Stimulated activated CD4-positive, alpha-beta T cell treated with anti-CD3 and anti-CD28 coated beads, TNF-alpha, amount 100 ng/mL, for 1 hour (primary cell): ENCODE results near the gene WDR83.
"Not testable (repeated sequence)": the region's sequence is repeated elsewhere in the genome, so short reads cannot be mapped to it uniquely, and the experiment has no call there.

Source experiments
- DNase-seq, 3 donors: peaks; one replicate each; pipeline ENCODE4 v3.0.0-alpha.2; 2020; ENCODE audit warnings: low read depth in 3 of 3, low spot score in 1 of 3

WDR83 gene

DNA sequence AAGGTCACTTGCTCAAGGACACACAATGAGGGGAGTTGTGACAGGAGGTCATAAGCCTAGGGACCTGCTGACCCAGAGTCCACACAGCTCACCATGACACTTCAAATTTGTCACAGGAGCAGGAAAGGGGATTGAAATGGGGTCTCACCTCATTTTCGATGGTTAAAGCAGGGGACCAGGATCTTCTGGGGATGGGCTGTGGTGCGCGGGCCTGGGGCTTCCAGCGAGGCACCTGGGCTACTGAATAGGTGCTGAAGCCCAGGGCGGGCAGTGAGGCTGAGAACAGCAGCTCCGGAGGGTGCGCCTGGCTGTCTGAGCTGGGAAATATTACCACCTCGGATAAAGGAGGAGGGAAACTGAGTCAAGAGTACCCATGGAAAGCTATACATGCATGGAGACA lies 11.1 kb upstream of the WDR83 start:
- DNase-seq: no peak

GRCh38 chr19:12656899-12657571 lies 9.6 kb upstream of the WDR83 start:
- DNase-seq: no peak

- DNase-seq: no peak
Observed at GRCh38 chr19:12657966-12658365, 8.6 kb upstream of the WDR83 start.

GRCh38 chr19:12660980-12661379 lies 5.6 kb upstream of the WDR83 start:
- no peak for DNase-seq

DNA sequence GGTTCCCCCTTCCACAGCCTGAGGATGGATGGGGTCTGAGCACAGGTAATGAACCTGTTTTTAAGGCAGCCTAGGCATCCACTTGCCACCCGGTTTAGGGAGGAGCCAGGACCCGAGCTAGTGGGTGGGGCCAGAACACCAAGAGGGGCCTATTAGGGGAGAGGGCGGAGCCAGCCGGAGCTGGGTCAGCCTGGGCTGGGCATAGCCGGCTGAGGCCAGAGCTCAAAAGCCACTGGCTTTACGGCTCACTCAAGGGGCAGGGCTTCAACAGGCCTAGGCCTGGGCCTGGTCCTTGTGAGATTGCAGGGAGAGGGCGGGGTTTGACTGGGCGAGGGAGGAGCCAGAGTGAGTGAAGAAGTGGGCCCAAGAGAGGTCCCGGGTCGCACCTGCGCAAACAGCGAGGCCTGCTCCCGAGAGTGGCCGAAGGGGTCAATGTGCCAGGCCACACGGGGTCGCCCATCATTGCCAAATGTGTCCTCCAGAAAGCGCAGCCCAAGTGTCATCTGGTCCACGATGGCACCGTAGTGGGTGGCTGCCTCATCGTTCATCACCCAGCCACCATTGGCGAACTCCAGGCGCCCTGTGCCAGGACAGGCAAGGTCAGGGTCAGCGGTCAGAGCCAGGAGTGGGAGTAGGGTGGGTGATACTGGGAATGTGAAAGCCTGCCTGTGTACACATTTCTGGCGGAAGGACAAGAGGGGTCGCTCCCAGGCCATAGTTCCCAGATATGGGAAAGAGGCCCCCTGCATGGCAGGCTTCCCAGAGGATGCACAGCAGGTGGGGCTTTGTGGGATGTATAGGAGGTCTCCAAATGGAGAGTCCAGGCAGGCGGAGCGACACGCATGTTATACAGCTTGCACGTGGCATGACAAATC lies 2.0 kb upstream of the WDR83 start:
- DNase-seq: no peak

- DNase-seq: no peak
Observed at GRCh38 chr19:12665281-12665573, 1.4 kb upstream of the WDR83 start.

GRCh38 chr19:12665671-12666264 lies 839 bp upstream of the WDR83 start:
- no peak for DNase-seq

- no peak for DNase-seq
Observed at GRCh38 chr19:12667731-12668302, 1.2 kb downstream of the WDR83 start.

DNA sequence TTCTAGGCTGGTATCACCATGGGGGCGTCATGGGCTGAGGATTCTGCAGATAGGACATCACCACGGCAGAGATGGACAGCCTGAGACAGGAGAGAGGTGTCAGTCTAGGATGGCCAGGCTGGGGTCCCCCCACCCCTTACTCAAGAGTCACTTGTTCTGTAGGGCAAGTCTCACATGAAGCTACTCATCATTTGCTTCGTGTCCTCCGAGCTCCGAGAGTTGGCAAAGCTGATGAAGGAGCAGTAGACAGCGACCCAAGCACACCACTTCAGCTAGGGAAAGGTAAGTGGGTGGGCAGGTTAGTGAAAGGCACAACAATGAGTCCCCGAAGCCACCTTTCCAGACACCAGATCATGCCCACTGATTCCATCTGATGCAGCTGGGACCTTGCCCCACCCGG lies 1.7 kb downstream of the WDR83 start:
- DNase-seq: no peak

GRCh38 chr19:12668932-12669269 lies 2.3 kb downstream of the WDR83 start:
- peak in 2 of 3 donors; percentile 30 to 48 for DNase-seq

DNA sequence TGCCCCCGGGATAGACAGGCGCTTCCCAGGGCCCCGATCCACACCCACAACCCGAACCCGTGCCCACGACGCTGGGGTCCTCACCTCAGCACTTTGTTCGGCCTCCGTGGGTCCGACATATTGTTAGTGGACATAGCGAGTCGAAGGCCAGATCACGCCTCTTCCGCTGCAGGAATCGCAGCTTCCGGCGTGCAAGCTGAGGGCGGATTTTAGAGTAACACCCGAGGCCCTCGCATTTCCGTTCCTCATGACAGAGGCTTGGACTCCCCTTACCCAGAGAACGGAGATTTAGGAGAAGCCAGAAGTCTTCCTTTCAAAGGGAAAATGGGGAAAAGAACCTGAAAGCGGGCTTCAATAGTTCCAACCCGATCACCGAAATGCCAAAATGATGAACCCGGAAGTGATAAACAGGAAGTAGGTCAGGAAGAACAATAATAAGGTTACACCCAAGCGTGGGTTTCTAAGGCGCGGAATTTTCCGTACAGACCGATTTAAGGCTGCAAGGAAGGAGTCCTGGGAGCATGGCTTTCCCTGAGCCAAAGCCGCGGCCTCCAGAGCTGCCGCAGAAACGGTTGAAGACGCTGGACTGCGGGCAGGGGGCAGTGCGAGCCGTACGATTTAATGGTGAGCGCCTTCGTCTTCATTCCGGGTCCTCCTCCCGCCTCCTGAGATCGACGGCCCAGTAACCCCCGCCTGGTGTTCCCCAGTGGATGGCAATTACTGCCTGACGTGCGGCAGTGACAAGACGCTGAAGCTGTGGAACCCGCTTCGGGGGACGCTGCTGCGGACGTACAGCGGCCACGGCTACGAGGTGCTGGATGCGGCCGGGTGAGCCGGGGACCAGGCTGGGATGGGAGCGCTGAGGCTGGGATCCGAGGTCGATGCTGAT lies 2.9 kb downstream of the WDR83 start:
- peak; percentile 35 to 62 (median 58) for DNase-seq

GRCh38 chr19:12670159-12670928 lies 3.7 kb downstream of the WDR83 start:
- no peak for DNase-seq

DNA sequence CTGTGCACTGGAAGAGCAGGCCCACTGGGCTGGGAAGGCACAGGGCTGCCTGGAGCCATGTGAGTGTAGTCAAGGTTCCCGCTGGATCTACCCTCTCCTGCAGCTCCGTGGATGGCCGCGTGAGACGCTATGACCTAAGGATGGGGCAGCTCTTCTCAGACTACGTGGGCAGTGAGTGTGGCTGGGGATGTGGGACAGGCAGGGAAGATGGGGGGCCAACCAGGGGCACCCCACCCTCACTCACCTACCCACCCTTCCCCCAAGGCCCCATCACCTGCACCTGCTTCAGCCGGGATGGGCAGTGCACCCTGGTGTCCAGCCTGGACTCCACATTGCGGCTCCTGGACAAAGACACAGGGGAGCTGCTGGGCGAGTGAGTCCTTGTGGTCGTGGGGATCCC lies 6.1 kb downstream of the WDR83 start:
- no peak for DNase-seq

DNA sequence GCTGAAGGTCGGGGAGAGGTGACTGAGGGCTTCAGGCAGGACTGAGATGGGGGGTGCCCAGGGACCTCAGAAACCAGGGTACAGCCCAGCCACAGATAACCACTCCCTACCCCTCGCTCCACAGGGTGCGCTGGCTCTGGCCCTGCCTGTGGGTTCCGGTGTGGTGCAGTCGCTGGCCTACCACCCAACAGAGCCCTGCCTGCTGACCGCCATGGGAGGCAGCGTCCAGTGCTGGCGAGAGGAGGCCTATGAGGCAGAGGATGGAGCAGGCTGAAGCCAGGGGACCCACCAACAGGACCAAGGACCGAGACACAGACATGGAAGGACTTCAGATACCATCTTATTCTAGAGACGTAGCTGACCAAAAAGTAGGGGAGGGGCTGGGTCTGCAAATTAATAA lies 8.8 kb downstream of the WDR83 start:
- DNase-seq: no peak

- DNase-seq: no peak
Observed at GRCh38 chr19:12675940-12676339, 9.3 kb downstream of the WDR83 start.

- peak; percentile 62 to 82 (median 63) for DNase-seq
Observed at GRCh38 chr19:12676384-12676792, 9.8 kb downstream of the WDR83 start.

DNA sequence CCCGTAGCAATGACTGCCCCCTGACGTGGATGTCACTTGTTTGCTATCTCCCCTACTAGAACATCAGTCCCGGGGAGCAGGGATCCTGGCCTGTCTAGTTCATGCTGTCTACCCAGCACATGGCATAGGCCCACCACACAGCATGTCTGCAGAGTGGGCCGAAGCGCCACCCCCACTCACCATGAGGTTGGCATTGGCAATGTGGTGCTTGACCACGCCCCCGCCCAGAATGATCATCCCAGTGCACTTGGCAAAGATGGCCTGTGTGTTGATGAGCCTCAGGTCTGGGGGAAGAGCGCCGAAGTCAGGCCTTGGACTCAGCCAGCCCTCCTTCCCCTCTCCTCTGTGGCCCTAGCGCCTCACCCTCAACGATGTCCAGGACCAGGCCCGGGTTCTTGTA lies 10.3 kb downstream of the WDR83 start:
- DNase-seq: no peak

GRCh38 chr19:12678039-12678438 lies 11.4 kb downstream of the WDR83 start:
- not testable (repeated sequence) for DNase-seq

DNA sequence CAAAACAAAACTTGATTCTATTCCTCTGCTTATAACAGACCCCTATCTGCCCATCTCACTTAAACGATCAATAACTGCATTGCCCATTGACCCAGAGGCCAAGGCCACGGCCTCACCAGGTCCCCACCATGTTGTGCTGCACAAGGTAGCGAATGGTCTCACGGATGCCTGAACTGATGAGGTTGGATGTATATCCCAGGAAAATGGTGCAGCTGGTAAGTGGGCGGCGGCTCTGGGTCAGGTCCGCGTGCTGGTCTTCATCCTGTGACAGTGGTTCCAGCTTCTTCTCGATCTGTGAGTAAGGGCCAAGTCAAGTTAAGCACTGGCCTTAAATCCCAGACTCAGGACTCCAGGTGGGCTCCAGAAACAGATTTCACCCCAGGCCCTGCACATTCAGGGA lies 13.4 kb downstream of the WDR83 start:
- no peak for DNase-seq
